Measurements from ENCODE around the gene NR2C2AP. TPM values are rescaled to one million over a fixed set of nuclear protein-coding genes. Genes with fewer than 3 reads are reported as not detected.

Gene NR2C2AP
- total and polyA plus RNA-seq, 8 donors, result 0.45 to 28.9 (median 16.5) TPM; not detected in 2

DNA sequence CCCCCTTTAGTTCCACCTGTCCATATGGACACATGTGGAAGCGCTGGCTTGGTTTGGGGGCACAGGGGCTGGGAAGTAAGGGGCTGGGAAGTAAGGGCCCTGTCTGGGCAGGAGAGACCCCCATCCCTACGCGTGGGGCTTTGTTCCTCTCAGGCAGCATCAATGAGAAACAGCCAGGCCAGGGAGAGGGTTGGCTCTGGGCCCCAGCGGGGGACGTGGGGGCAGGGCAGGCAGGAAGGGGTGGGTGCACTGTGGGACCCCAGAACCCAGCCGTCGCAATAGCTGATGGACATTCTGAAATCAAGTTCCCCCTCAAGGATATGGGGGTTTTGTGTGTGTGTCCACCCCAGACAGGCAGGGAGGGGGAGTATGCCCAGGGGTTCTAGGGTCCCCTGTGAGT lies 9.7 kb upstream of the NR2C2AP start:
- Histone ChIP-seq H3K9me3 (peaks cover 0 to 7% (median 0%) of the 10 kb centered on the region in 4 donors), H3K36me3 (no peaks in the 10 kb centered on the region), H3K4me3 (no peak overlapping the region), H3K27ac (no peak overlapping the region), H3K4me1 (peaks cover 0 to 4% (median 2%) of the 10 kb centered on the region in 4 donors), H3K27me3 (peaks cover 12 to 97% (median 61%) of the 10 kb centered on the region in 3 donors)
- no peak for TF ChIP-seq EP300 (IDR thresholded peaks at IDR 0.05)
- TF ChIP-seq POLR2A (IDR thresholded peaks at IDR 0.05), result no peak
- TF ChIP-seq POLR2AphosphoS5 (IDR thresholded peaks at IDR 0.05), result no peak
- TF ChIP-seq, protein P1, sequence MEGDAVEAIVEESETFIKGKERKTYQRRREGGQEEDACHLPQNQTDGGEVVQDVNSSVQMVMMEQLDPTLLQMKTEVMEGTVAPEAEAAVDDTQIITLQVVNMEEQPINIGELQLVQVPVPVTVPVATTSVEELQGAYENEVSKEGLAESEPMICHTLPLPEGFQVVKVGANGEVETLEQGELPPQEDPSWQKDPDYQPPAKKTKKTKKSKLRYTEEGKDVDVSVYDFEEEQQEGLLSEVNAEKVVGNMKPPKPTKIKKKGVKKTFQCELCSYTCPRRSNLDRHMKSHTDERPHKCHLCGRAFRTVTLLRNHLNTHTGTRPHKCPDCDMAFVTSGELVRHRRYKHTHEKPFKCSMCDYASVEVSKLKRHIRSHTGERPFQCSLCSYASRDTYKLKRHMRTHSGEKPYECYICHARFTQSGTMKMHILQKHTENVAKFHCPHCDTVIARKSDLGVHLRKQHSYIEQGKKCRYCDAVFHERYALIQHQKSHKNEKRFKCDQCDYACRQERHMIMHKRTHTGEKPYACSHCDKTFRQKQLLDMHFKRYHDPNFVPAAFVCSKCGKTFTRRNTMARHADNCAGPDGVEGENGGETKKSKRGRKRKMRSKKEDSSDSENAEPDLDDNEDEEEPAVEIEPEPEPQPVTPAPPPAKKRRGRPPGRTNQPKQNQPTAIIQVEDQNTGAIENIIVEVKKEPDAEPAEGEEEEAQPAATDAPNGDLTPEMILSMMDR (IDR thresholded peaks at IDR 0.05), result no peak
- 8 to 17% (median 11%) methylated on average over 4 to 7 of the region's 7 CpGs for WGBS, 5 donors
- intact Hi-C loops (cut with DNase I; ENCODE audit: low total_unique reads), result no loop called here
- DNase-seq, result no peak

DNA sequence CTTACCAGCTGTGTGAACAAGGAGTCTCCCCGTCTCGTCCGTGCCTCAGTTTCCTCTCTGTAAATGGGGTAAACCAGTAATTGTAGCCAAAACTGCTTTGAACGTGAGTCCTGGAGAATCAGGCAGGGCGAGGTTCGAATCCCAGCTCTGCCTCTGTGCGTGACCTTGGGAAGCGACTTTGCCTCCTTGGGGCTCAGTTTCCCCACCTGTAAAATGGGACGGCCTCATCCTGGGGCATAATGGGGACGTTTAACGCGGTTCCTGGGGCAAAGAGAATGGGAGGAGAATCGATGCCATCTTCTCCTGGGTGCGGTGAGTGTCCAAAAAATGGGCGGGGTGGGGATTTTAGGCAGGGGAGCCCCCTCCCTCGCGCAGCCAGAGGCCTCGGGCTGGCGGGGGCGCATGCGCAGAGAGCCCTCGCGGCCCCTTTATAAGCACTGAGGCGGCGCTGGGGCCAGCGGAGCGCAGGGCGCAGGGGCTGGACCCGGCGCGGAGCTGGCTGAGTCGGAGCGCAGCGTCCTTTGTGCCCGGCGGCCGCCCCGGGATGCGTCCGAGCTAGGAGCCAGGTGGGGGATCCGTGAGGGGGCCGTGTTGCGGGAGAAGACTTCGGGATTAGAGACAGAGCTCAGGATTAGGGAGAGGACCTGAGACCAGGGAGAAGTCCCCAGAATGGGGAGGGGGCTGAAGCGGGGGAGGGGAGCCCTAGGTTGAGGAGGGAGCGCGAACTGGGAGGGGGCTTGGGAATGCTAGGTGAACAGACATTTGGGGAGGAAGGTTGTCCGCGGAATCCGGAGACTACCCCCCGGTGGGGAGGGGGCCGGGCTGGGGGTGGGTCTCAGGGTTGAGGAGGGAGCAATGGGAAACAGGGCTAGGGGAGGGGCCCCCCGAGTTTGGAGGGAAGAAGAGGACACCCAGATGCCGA lies 8.5 kb upstream of the NR2C2AP start, which contains the start of gene NCAN:
NCAN (plus strand) TSS at position 460 of the 922 bp plus-strand sequence. CDS start 4,996 bp downstream, outside the sequence.
- WGBS, 5 donors, result 9 to 14% (median 10%) methylated on average over 26 to 54 of the region's 54 CpGs
- no peaks in the 10 kb centered on the region for H3K9me3 ChIP-seq
- TF ChIP-seq POLR2A (IDR thresholded peaks at IDR 0.05), result no peak
- H3K4me1 ChIP-seq, result peaks cover 0 to 4% (median 2%) of the 10 kb centered on the region in 4 donors
- no peak for DNase-seq
- no peak within 1 kb of the TSS for H3K4me3 ChIP-seq
- H3K27me3 ChIP-seq, result peaks cover 12 to 99% (median 57%) of the 10 kb centered on the region in 3 donors
- H3K36me3 ChIP-seq, result no peaks in the 10 kb centered on the region
- no peak within 1 kb of the TSS for H3K27ac ChIP-seq
- intact Hi-C loops (cut with DNase I; ENCODE audit: low total_unique reads), result no loop called here

DNA sequence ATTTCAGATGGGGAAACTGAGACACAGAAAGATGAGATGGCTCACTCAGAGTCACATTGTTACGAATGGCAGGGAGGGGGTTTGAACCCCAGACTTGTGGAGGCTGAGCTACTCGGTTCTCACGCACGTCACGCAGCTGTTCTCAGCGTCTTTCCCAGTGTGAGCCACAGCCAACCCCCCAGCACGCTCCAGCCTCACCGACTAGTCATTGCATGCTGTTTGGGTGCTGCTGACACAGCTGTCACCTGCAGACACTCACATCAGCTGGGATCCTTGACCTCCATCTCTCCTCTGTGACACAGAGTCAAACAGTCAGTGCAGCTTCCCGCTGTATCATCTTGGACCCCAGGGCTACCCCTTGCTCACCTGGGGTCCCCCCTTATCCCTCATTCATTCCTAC lies 6.2 kb upstream of the NR2C2AP start:
- Histone ChIP-seq H3K36me3 (no peaks in the 10 kb centered on the region), H3K9me3 (no peaks in the 10 kb centered on the region), H3K27me3 (peaks cover 12 to 85% (median 36%) of the 10 kb centered on the region in 3 donors), H3K4me1 (peaks cover 0 to 4% (median 2%) of the 10 kb centered on the region in 4 donors), H3K4me3 (no peak overlapping the region), H3K27ac (no peak overlapping the region)
- 58 to 71% (median 62%) methylated on average over 9 of the region's 9 CpGs for WGBS, 5 donors
- no peak for TF ChIP-seq POLR2AphosphoS5 (IDR thresholded peaks at IDR 0.05)
- TF ChIP-seq POLR2A (IDR thresholded peaks at IDR 0.05), result no peak
- TF ChIP-seq EP300 (IDR thresholded peaks at IDR 0.05), result no peak
- TF ChIP-seq, protein P1 (IDR thresholded peaks at IDR 0.05), result no peak
- no peak for DNase-seq
- intact Hi-C loops (cut with DNase I; ENCODE audit: low total_unique reads), result no loop called here

DNA sequence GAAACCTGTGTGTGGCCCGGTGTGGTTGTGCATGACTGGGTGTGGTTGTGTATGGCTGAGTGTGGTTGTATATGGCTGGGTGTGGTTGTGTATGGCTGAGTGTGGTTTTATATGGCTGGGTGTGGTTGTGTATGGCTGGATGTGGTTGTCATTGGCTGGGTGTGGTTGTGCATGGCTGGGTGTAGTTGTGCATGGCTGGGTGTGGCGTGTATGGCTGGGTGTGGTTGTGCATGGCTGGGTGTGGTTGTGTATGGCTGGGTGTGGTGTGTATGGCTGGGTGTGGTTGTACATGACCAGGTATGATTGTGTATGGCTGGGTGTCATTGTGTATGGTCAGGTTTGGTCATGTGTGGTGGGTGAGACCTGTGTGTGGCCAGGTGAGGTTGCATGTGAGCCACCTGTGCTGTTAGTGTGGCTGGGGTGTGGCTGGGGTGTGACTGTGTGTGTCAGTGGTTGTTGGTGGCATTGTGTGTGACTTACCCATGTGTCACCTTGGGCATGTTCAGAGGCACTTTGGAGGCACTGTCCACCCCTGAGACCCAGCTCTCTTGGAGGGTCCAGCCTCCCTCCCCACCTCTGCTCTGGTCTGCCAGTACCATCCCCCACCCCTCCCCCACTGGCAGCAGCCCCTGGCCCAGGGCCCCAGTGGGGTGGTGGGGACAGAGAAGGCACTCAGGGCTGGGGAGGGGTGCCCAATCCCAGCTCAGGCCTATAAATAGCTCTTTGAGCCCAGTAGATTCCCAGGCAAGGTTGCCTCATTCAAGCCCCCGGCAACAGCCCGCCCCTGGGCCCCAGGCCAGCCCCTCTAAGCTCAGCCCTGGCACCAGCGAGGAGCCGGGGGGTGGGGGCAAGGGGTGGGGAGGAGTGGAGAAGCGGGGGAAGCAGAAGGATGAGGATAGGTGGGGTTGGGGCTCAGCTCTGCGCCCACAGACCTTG lies 4.7 kb upstream of the NR2C2AP start:
- whole genome bisulfite sequencing, 5 donors, result 51 to 70% (median 52%) methylated on average over 4 to 8 of the region's 8 CpGs
- DNase-seq, result no peak
- Histone ChIP-seq H3K27ac (no peak overlapping the region), H3K27me3 (peaks cover 12 to 71% (median 23%) of the 10 kb centered on the region in 3 donors), H3K4me3 (no peak overlapping the region), H3K36me3 (no peaks in the 10 kb centered on the region), H3K9me3 (no peaks in the 10 kb centered on the region), H3K4me1 (peaks cover 0 to 10% (median 5%) of the 10 kb centered on the region in 4 donors)
- intact Hi-C loops (cut with DNase I; ENCODE audit: low total_unique reads), result no loop called here
- TF ChIP-seq, protein P1 (IDR thresholded peaks at IDR 0.05), result no peak
- TF ChIP-seq POLR2A (IDR thresholded peaks at IDR 0.05) (no peak), POLR2AphosphoS5 (IDR thresholded peaks at IDR 0.05) (no peak), EP300 (IDR thresholded peaks at IDR 0.05) (no peak)

All from stomach (tissue), 9 donors.